ENCODE results near the gene EPSTI1. TPM values are rescaled to one million over a fixed set of nuclear protein-coding genes. Genes with fewer than 3 reads are reported as not detected.

Gene EPSTI1
- total and polyA plus RNA-seq, 5 experiments from 2014 or later: 10.1 to 12.8 (median 10.8) TPM

- H3K4me1 Mint-ChIP-seq: peaks cover 0 to 1% (median 0%) of the 10 kb centered on the region in 4 donors
- peaks cover 3 to 51% (median 37%) of the 10 kb centered on the region in 3 donors for H3K36me3 Mint-ChIP-seq
- POLR2A ChIA-PET: no interaction called here
- ATAC-seq: no peak
- no peak for DNase-seq
- H3K27me3 Mint-ChIP-seq: no peaks in the 10 kb centered on the region
- peak overlapping the region in 1 of 10 donors; percentile 36 for H3K27ac Mint-ChIP-seq
- H3K4me3 Mint-ChIP-seq: no peak overlapping the region
- H3K9me3 Mint-ChIP-seq: no peaks in the 10 kb centered on the region
Measured at GRCh38 chr13:42906257-42906656, 85.8 kb downstream of the EPSTI1 start.

GRCh38 chr13:42905579-42905978 lies 86.5 kb downstream of the EPSTI1 start:
- DNase-seq: no peak
- POLR2A ChIA-PET: no interaction called here

GRCh38 chr13:42899266-42899665 lies 92.8 kb downstream of the EPSTI1 start:
- POLR2A ChIA-PET: no interaction called here
- H3K27ac Mint-ChIP-seq: no peak overlapping the region
- ATAC-seq (no peak), DNase-seq (no peak)
- no peak overlapping the region for H3K4me3 Mint-ChIP-seq
- no peaks in the 10 kb centered on the region for H3K27me3 Mint-ChIP-seq
- no peaks in the 10 kb centered on the region for H3K4me1 Mint-ChIP-seq
- H3K9me3 Mint-ChIP-seq: no peaks in the 10 kb centered on the region
- peaks cover 19 to 58% (median 40%) of the 10 kb centered on the region in 3 donors for H3K36me3 Mint-ChIP-seq

More at GRCh38 chr13:42905579-42905978, 86.5 kb downstream of the EPSTI1 start:
- no peak overlapping the region for H3K27ac Mint-ChIP-seq
- ATAC-seq: no peak
- H3K4me3 Mint-ChIP-seq: no peak overlapping the region
- H3K27me3 Mint-ChIP-seq: no peaks in the 10 kb centered on the region
- H3K4me1 Mint-ChIP-seq: peaks cover 0 to 1% (median 0%) of the 10 kb centered on the region in 4 donors
- H3K36me3 Mint-ChIP-seq: peaks cover 3 to 51% (median 35%) of the 10 kb centered on the region in 3 donors
- no peaks in the 10 kb centered on the region for H3K9me3 Mint-ChIP-seq

- DNase-seq: no peak
- POLR2A ChIA-PET: no interaction called here
- Mint-ChIP-seq H3K4me1 (no peaks in the 10 kb centered on the region), H3K27me3 (no peaks in the 10 kb centered on the region), H3K36me3 (peaks cover 16 to 44% (median 32%) of the 10 kb centered on the region in 3 donors), H3K4me3 (no peak overlapping the region), H3K27ac (peak overlapping the region in 1 of 10 donors; percentile 21), H3K9me3 (no peaks in the 10 kb centered on the region)
- ATAC-seq: no peak
Measured at GRCh38 chr13:42895776-42896175, 96.3 kb downstream of the EPSTI1 start.

GRCh38 chr13:42894765-42895243 lies 97.2 kb downstream of the EPSTI1 start:
- POLR2A ChIA-PET: no interaction called here
- no peak for DNase-seq

GRCh38 chr13:42893214-42893671 lies 98.8 kb downstream of the EPSTI1 start:
- no peaks in the 10 kb centered on the region for H3K9me3 Mint-ChIP-seq
- H3K4me3 Mint-ChIP-seq: no peak overlapping the region
- DNase-seq (no peak), ATAC-seq (no peak)
- H3K27me3 Mint-ChIP-seq: no peaks in the 10 kb centered on the region
- H3K4me1 Mint-ChIP-seq: no peaks in the 10 kb centered on the region
- H3K36me3 Mint-ChIP-seq: peaks cover 6 to 31% (median 18%) of the 10 kb centered on the region in 3 donors
- POLR2A ChIA-PET: no interaction called here
- no peak overlapping the region for H3K27ac Mint-ChIP-seq

More at GRCh38 chr13:42894765-42895243, 97.2 kb downstream of the EPSTI1 start:
- H3K4me1 Mint-ChIP-seq: no peaks in the 10 kb centered on the region
- H3K27me3 Mint-ChIP-seq: no peaks in the 10 kb centered on the region
- no peak for ATAC-seq
- H3K9me3 Mint-ChIP-seq: no peaks in the 10 kb centered on the region
- H3K27ac Mint-ChIP-seq: peak overlapping the region in 1 of 10 donors; percentile 47
- no peak overlapping the region for H3K4me3 Mint-ChIP-seq
- H3K36me3 Mint-ChIP-seq: peaks cover 12 to 36% (median 23%) of the 10 kb centered on the region in 3 donors

- Mint-ChIP-seq H3K27me3 (no peaks in the 10 kb centered on the region), H3K4me1 (no peaks in the 10 kb centered on the region), H3K4me3 (no peak overlapping the region), H3K27ac (no peak overlapping the region), H3K9me3 (no peaks in the 10 kb centered on the region), H3K36me3 (peaks cover 6 to 31% (median 19%) of the 10 kb centered on the region in 3 donors)
- DNase-seq (no peak), ATAC-seq (no peak)
- POLR2A ChIA-PET: no interaction called here
Measured at GRCh38 chr13:42892760-42893159, 99.3 kb downstream of the EPSTI1 start.

- Mint-ChIP-seq H3K36me3 (peaks cover 0 to 33% (median 25%) of the 10 kb centered on the region in 3 donors), H3K4me1 (no peaks in the 10 kb centered on the region), H3K27me3 (no peaks in the 10 kb centered on the region), H3K9me3 (no peaks in the 10 kb centered on the region), H3K27ac (no peak overlapping the region), H3K4me3 (no peak overlapping the region)
- ATAC-seq: no peak
- no peak for DNase-seq
- POLR2A ChIA-PET: no interaction called here
Measured at GRCh38 chr13:42891591-42891990, 100.5 kb downstream of the EPSTI1 start.

GRCh38 chr13:42885325-42885724 lies 106.7 kb downstream of the EPSTI1 start:
- Mint-ChIP-seq H3K4me1 (peaks cover 0 to 5% (median 0%) of the 10 kb centered on the region in 4 donors), H3K9me3 (no peaks in the 10 kb centered on the region), H3K4me3 (no peak overlapping the region), H3K27ac (no peak overlapping the region), H3K27me3 (peaks cover under 1 to 4% (median 2%) of the 10 kb centered on the region in 5 donors), H3K36me3 (peaks cover 4 to 34% (median 27%) of the 10 kb centered on the region in 3 donors)
- POLR2A ChIA-PET: no interaction called here
- ATAC-seq (no peak), DNase-seq (no peak)

GRCh38 chr13:42883771-42884467 lies 108.1 kb downstream of the EPSTI1 start:
- Mint-ChIP-seq H3K4me1 (peaks cover 0 to 5% (median 2%) of the 10 kb centered on the region in 4 donors), H3K9me3 (no peaks in the 10 kb centered on the region), H3K36me3 (peaks cover 11 to 32% (median 30%) of the 10 kb centered on the region in 3 donors), H3K4me3 (no peak overlapping the region), H3K27ac (peak overlapping the region in 2 of 10 donors; percentile 33 to 53), H3K27me3 (peaks cover 6 to 14% (median 9%) of the 10 kb centered on the region in 5 donors)
- POLR2A ChIA-PET: no interaction called here
- ATAC-seq (no peak), DNase-seq (no peak)

- Mint-ChIP-seq H3K4me3 (no peak overlapping the region), H3K27me3 (peaks cover 8 to 14% (median 9%) of the 10 kb centered on the region in 5 donors), H3K9me3 (peaks cover 0 to 6% (median 0%) of the 10 kb centered on the region in 9 donors), H3K4me1 (peaks cover 0 to 5% (median 2%) of the 10 kb centered on the region in 4 donors), H3K36me3 (peaks cover 16 to 30% (median 22%) of the 10 kb centered on the region in 3 donors), H3K27ac (no peak overlapping the region)
- POLR2A ChIA-PET: no interaction called here
- ATAC-seq (no peak), DNase-seq (no peak)
Measured at GRCh38 chr13:42883142-42883541, 108.9 kb downstream of the EPSTI1 start.

- peaks cover 4 to 16% (median 9%) of the 10 kb centered on the region in 3 donors for H3K36me3 Mint-ChIP-seq
- no peak for DNase-seq
- peaks cover 0 to 6% (median 0%) of the 10 kb centered on the region in 9 donors for H3K9me3 Mint-ChIP-seq
- H3K4me1 Mint-ChIP-seq: peaks cover 0 to 11% (median 2%) of the 10 kb centered on the region in 4 donors
- H3K27me3 Mint-ChIP-seq: peaks cover 8 to 14% (median 12%) of the 10 kb centered on the region in 5 donors
- ATAC-seq: no peak
- POLR2A ChIA-PET: no interaction called here
- H3K27ac Mint-ChIP-seq: no peak overlapping the region
- H3K4me3 Mint-ChIP-seq: no peak overlapping the region
Measured at GRCh38 chr13:42880056-42880605, 111.9 kb downstream of the EPSTI1 start.

GRCh38 chr13:42878721-42879120 lies 113.3 kb downstream of the EPSTI1 start:
- no peak for ATAC-seq
- Mint-ChIP-seq H3K36me3 (peaks cover 2 to 16% (median 9%) of the 10 kb centered on the region in 3 donors), H3K4me3 (no peak overlapping the region), H3K27me3 (peaks cover 8 to 15% (median 12%) of the 10 kb centered on the region in 5 donors), H3K4me1 (peaks cover 0 to 11% (median 2%) of the 10 kb centered on the region in 4 donors), H3K27ac (no peak overlapping the region), H3K9me3 (peaks cover 0 to 6% (median 0%) of the 10 kb centered on the region in 9 donors)
- POLR2A ChIA-PET: no interaction called here
- no peak for DNase-seq

All from naive thymus-derived CD8-positive, alpha-beta T cell (primary cell).